Measurements from ENCODE around the gene EPC1.
A peak's percentile ranks its signal among the peaks of the same experiment; 100 is the strongest.
"Not testable (repeated sequence)": the region's sequence is repeated elsewhere in the genome, so short reads cannot be mapped to it uniquely, and the experiment has no call there.

Gene EPC1

DNA sequence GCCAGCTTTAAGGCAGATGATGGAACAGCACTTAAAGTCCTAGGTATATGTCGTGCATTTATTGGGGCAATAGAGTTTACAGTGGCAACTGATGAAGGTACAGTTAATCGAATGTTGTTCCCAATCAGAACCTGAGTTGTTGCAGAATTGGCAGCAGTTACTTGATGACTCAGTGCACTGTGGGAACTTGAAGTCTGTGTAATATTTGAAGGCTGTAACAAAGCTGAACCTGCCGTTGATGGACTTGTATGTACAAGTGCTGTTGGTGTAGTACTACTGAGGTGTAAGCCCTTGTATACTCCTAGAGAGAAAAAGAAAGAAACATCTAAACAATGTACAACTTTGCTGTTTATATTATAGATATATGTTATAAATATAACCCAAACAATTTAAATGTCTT, 75.3 kb downstream of the EPC1 start:
- DNase-seq = no peak

DNA sequence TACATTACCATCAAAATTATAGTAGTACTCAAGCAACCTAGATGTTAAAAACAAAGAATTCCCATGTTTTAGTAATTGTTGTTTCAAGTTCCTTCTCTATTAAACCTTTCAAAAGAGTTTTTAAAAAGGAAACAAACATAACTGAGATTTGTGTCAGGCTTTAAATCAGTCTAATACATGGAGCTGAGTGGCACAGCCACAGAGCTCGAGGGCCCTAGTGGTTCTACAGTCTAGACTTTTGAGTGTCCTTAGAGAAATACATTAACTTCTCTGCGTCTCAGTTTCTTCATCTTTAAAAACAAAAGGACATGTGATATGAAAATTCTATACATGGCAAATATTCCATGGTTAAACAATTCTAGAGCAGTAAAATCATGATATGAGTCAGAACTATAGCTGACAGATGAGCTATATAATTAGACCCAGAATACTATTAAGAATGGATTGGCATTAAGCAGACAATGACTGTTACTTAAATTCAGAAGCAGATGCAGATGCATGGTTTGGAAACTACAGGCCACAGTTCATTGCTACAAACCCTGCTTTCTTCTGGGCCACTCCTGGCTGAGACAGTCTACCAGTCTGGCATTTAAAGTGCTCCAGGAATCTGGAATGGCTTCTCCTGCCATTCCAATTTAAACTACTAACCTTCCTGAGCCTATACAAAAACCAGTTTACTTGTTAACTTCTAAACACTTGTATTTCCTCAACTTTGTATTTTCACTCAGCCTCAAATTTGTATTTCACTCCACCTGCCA, 77.4 kb downstream of the EPC1 start:
- no peak for DNase-seq

DNA sequence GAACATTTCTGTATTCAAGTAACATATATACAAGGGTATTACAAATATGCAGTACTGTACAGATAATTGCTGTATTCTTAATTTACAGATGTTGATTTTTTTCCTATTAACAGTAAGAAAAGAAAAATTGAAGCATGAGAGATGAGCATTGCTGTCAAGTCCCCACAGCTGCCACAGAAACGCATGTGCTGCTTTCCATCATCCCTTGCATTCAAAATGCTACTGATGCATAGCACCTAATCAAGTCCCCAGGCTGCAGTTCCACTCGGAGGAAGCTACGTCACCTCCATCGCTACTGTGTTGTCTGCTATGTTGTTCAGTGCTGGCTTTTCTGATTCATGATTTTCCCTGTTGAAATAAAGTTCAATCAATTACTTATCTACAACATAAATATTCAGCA, 78.2 kb downstream of the EPC1 start:
- DNase-seq = no peak

DNA sequence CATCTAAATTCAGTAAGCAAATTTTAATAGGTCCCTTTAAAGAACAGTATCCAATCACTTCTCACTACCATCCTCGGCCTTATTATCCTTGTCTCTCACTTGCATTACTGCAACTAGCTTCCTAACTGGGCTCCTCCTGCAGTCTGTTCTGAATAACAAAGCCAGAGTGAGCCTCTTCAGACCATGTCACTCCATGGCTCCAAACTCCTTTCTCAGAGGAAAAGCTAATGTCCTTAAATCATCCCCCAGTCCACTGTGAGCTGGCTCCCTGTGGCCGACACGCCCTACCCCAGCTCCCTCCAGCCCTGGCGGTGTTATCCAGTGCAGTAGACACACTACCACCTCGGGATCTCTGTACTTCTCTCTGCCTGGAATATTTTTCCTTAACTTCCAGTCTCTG, 80.0 kb downstream of the EPC1 start:
- no peak for DNase-seq

DNA sequence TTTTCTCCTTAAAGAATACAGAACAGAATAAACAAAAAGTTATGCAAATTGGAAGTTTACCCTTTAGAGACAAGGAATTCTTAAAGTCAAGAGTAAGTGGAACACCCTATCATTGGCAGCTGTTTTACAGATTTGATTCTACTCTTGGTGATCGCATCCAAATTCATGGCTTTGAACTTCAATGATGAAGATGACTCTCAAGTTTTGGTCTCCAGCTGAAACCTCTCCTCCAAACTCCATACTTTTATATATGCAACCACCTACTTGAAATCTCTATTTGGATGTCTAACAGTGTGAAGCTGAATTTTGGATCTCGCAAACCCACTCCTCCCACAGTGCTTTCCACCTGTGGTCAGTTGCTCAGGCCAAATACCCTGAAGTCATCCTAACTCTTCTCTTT, 80.4 kb downstream of the EPC1 start:
- no peak for DNase-seq

DNA sequence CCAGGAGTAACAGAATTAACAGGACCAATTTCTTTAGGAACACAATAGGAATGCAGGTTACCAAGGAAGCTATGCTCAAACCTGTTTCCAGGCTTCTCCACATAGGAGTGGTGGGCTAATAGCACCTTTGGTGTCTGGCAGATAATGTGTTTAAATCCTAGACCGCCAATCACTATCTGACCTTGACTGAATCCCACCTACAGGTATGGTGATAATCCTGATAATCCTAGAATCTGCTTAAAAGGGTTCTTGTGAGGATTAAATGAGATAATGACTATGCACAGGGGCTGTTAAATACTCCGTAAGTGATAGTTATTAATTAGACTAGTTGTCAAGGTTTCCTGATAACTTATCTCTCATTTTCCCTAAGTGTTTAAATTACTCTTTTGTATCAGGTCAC, 81.2 kb downstream of the EPC1 start:
- DNase-seq = no peak

DNA sequence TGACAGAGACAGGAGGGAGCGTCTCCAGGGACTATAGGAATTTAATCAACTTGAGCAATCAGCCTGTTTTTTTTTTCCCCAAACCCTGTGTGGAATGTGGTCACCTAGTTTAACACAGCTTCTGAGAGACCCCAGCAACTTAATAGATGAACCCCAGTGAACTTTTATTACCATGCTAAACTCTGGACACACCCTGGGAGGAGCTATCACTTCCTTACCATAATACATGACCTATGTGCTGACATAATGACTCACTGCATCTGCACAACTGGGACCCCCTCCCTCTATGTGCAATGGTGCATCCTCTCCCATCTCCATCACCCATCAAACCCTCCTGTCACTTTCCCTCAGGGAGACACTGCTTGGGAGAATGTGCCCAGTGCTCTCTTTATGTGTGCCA, 83.7 kb downstream of the EPC1 start:
- no peak for DNase-seq

DNA sequence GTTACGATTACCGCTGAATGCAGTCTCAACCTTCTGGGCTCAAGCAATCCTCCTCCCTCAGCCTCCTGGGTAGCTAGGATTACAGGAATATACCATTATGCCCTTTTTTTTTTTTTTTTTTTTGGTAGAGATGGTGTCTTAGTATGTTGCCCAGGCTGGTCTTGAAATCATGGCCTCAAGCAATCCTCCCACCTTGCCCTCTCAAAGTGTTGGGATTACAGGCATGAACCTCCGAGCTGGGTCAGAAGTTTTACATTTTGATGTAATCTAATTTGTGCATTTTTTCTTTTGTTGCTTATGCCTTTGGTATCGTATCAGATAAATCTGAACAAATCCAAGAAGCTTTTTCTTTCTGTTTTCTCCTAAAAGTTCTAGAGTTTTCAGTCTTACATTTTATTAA, 87.4 kb downstream of the EPC1 start:
- no peak for DNase-seq

DNA sequence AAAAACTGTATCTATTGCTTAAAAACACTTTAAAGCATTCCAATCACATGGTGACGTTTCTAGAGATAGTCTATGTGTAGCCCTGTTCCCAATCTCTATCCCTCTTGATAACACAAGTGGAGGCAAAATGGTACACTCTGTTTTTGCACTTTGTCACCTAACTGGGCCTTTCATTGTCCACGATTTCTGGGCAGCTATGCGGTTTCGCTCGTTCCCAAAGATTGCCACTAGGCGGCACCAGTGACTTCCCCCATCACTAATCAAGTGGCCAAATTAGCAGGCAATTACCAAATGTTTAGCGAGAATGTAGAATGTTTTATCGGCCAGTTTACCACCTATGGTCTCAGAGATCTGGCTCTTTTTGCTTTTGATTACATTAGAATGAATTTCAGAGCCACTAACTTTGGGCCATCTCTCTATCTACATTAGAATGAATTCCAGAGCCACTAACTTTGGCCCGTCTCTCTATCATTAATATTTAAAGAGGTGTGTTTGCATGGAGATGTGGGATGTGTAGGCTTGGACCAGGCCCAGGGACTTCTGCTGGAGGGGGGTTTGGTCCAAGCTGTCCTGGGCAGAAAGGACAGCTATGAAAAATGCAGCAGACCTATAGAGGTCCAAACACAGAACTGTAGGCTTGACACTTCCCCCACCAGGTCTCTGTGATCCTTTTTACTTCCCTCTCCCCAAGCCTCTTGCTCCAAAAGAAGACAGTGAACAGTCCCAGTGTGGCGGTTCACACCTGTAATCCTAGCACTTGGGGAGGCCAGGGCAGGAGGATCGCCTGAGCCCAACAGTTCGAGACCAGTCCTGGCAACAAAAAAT, 90.1 kb downstream of the EPC1 start:
- DNase-seq = peak; percentile 75

DNA sequence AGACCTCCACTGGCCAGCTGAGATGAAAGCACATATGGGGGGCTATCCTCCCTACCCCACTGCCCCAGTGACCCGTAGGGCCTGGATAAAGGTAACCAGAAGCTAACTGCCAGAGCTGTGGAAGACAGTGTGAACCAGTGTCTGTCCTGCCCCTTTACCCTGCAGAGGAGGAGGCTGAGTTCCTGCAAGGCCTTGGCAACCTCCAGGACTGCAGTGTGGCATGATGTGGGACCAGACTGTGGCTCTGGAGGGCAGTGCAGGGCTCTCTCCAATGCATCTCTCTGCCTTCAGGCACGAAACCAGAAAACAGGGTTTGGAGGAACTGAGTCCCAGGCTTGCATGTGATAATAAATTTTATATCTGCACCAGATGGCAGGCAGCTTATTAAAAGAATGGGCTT, 93.1 kb downstream of the EPC1 start:
- no peak for DNase-seq

DNA sequence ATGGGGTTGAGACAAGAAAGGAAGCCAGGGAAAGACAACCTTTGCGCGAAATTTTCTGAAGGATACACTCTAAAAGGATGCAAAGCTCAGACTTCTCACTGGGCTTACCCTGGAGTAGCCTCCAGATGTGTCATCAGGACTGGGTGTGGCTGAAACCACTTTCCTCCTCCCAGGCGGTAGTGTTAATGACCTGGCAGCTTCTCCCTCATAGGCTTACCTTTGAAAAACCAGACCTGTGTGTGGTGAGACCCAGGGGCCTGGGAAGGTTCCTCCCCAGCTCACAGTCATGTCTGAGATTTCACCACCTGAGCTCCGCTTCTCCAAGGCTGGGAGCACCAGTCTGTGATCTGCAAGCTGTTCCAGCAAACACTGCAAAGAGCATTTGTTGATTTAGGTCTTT, 93.7 kb downstream of the EPC1 start:
- peak; percentile 15 for DNase-seq

DNA sequence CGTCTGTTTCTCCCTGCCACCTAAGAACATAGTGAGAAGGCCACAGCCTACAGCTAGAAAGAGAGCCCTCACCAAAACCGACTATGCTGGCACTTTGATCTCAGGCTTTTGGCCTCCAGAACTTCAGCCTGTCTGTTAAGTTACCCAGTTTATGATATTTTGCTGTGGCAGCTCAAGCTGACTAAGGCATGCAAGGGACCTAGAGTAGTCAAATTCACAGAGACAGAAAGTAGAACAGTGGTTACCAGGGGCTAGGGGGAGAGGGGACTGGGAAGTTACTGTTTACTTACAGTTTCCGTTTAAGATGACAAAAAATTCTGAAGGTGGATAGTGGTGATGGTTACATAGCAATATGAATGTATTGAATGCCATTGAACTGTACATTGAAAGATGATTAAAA, 96.5 kb downstream of the EPC1 start:
- DNase-seq = peak; percentile 37

DNA sequence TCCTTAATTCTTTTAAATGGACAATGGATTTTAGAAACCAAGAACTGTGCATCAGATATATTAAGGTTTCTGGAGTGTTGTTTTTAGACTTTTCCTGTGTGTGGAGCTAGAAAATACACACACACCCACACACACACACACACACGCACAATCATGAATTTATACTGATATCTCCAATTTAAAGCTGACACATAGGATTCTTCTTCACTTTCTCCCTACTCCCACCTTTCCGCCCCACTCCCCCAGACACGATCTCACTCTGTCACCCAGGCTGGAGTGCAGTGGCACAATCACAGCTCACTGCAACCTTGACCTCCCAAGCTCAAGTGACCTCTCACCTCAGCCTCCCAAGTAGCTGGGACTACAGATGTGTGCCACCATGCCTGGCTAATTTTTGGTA, 100.3 kb downstream of the EPC1 start:
- no peak for DNase-seq

DNA sequence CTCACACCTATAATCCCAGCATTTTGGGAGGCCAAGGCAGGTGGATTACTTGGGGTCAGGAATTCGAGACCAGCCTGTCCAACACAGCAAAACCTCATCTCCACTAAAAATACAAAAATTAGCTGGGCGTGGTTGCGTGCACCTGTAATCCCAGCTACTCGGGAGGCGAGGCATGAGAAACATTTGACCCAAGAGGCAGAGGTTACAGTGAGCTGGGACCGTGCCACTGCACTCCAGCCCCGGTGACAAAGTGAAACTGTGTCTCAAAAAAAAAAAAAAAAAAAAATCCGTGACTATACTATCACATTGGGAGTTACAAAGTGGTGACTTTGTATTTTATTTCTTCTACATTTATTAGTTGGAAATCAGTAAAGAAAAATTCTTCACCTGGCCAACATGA, 101.2 kb downstream of the EPC1 start:
- no peak for DNase-seq

DNA sequence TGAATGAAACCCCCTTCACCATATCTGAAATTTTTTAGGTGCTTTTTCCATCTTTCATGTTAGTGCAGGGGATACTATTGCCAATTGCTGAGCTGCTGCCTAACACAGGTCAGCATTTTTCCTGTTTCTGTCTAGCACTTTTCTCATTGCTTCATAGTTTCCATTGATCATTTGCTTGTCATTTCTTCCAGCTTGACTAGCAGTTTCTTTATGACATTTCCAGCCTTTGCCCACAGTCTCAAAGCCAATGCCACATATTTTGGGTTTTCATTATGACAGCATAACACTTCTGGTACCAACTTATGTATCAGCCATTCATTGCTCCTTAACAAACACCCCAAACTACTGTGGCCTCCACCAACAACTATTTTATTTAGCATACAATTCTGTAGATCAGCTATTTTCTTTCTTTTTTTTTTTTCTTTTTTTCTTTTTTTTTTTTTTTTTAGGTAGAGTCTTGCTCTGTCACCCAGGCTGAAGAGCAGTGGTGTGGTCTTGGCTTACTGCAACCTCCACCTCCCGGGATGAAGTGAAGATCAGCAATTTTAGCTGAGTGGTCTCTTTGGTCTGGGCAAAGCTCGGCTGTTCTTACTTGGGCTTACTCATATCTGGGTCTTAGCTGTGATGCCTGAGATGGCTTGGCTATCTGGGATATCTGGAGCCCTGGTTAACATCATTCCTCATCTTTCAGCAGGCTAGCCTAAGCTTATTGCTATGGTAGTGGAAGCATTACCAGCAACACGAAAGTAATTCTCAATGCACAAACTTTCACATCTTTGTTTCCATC, 102.3 kb downstream of the EPC1 start:
- peak; percentile 41 for DNase-seq

DNA sequence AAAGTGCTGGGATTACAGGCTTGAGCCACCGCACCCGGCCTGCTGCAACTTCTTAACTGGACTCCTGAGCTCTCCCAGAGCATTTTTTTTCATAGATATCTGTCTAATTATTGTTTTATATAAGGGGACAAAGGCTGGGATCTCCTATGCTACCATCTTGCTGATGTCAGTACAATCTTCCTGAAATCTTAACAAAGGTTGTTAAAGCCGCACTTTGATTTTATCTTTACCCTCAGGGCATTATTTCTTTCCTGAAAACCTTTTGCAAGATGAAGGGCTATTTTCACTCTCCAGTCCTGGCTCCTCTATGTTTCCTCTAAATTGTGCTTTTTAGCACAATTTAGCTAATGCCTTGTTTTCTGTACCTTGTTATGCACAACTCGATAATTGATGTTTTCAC, 102.9 kb downstream of the EPC1 start:
- no peak for DNase-seq

DNA sequence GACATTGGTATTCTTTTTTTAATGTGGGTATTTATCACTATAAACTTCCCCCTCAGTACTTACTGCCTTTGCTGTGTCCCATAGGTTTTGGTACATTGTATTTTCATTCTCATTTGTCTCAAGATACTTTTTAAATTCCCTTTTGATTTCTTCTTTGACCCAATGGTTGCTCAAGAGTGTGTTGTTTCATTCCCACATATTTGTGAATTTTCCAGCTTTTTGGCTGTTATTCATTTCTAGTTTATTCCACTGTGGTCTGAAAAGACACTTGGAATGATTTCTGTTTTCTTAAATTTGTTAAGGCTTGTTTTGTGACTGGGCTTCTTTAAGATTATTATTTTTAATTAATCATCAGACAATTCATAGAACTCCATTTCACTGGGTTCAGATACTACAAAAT, 105.0 kb downstream of the EPC1 start:
- no peak for DNase-seq

DNA sequence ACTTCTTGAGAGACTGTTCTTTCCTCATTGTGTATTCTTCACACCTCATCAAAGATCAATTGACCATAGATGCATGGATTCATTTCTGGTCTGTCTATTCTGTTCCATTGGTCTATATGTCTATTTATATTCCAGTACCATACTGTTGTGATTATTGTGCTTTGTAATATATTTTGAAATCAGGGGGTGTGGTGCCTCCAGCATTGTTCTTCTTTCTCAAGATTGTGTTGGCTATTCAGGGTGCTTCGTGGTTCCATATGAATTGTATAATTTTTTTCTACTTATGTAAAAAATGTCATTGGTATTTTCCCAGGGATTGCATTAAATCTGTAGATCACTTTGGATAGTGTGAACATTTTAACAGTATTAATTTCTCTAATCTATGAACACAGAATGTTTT, 106.5 kb downstream of the EPC1 start:
- no peak for DNase-seq

DNA sequence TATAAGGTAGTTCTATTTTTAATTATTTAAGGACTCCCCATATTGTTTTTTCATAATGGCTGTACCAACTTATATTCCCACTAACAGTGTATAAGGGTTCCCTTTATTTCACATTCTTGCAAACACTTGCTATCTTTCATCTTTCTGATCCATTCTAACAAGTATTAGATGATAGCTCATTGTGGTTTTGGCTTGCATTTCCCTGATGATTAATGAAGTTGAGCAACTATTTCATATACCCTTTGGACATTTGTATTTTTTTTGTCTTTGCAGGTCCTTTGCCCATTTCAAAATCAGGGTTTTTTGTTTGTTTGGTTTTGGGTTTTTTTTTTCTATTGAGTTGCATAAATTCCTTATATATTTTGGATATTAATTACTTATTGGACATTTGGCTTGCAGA, 107.2 kb downstream of the EPC1 start:
- no peak for DNase-seq

DNA sequence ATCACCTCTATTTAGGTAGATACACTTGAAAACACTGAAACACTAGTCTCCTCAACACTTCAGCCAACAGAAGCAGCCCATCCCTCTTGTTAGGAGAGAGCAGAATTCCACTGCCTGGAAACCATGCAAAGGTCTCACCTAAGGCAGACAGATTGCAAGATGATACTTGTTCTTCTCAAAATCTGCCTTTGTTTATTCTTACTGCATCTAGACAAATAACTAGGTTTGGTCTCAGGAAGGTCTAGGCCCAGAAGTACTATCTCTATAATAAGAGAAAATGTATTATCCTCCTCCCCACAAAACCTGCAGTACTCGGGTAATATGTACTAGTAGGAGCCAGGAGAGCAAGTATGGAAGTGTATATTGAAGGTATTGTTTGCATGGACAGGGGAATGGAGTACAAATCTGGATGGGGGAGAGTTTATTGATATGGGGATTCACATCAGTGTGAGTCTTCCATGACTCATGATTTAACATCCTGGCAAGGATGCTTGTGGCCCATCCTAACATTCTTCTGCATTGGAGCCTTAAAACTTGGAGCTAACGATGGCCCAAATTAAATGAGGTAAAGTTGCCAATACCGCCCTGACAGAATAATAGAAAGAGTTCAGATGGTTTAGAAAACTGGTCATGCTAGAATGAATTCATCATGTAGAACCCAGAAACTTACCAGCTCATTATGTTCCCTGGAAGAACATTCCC, 109.2 kb downstream of the EPC1 start:
- no peak for DNase-seq

DNA sequence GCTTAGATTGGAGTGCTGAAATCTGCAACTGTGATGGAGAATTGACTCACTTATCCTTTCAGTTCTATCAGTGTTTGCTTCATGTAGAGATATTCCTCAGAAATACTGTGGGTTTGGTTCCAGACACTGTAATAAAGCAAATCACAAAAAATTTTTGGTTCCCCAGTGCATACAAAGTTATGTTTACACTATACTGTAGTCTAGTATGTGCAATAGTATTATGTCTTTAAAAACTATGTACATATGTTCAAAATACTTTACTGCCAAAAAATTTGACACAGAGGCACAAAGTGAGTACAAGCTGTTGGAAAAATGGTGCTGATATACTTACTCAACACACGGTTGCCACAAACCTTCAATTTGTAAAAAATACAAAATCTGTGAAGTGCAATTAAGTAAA, 112.5 kb downstream of the EPC1 start:
- DNase-seq = no peak

DNA sequence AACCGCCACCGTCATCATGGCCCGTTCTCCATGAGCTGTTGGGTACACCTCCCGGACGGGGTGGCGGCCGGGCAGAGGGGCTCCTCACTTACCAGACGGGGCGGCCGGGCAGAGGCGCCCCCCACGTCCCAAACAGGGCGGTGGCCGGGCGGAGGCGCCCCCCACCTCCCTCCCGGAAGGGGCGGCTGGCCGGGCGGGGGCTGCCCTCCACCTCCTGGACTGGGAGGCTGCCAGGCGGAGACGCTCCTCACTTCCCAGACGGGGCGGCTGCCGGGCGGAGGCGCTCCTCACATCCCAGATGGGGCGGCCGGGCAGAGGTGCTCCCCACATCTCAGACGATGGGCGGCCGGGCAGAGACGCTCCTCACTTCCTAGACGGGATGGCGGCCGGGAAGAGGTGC, 113.6 kb downstream of the EPC1 start:
- DNase-seq = not testable (repeated sequence)

DNA sequence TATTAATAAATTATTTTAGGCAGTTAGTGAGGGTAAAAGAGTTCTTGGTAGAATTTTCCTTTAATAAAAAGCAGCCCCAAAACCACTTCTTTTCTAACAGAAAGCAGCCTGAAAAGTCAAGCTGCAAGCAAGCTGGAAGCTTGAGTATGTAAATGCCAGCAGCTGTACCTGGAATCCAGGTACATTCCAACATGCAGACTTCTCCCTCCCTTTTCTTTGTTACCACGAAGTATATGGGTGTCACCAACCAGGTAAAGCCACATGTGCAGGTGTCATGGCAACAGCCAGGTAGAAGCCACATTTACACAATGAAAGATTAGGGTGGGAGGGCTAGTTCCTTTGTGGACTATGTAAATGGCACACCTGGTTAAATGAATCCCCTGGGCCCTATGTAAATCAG, 114.6 kb downstream of the EPC1 start:
- no peak for DNase-seq

Measured in stimulated activated CD4-positive, alpha-beta T cell treated with anti-CD3 and anti-CD28 coated beads, Interleukin-4, amount 100 ng/mL, for 24 hours (primary cell).